Stimulated activated naive CD8-positive, alpha-beta T cell treated with anti-CD3 and anti-CD28 coated beads, Interleukin-15, amount 100 ng/mL, for 72 hours (primary cell): ENCODE measurements around the gene ELL3.
A peak's percentile ranks its signal among the peaks of the same experiment; 100 is the strongest.
"Not testable (repeated sequence)": the region's sequence is repeated elsewhere in the genome, so short reads cannot be mapped to it uniquely, and the experiment has no call there.

Experiments
- ATAC-seq: fragments of 150-1000 bp; cut with Tn5 transposase; 2 replicates; pipeline ENCODE4 v1.10.0; 2021; ENCODE audit warnings: mild to moderate bottlenecking, moderate library complexity
- DNase-seq, 2 donors: peaks; one replicate each; pipeline ENCODE4 v3.0.0; 2021 to 2022
- H3K27ac Mint-ChIP-seq, 2 donors: one replicate each; pipeline ENCODE4 v1.8.0; 2022; ENCODE audit warnings: mild to moderate bottlenecking in 2 of 2, mixed read lengths in 2 of 2, moderate library complexity in 2 of 2
- H3K27me3 Mint-ChIP-seq: one replicate; pipeline ENCODE4 v1.8.0; 2022; ENCODE audit warnings: mixed read lengths
- H3K4me1 Mint-ChIP-seq: one replicate; pipeline ENCODE4 v1.8.0; 2022; ENCODE audit warnings: mild to moderate bottlenecking, mixed read lengths
- H3K4me3 Mint-ChIP-seq, 2 donors: one replicate each; pipeline ENCODE4 v1.8.0; 2022; ENCODE audit warnings: mild to moderate bottlenecking in 2 of 2, mixed read lengths in 2 of 2, moderate library complexity in 1 of 2
- H3K9me3 Mint-ChIP-seq, 2 donors: one replicate each; pipeline ENCODE4 v1.8.0; 2022; ENCODE audit warnings: mixed read lengths in 2 of 2

Gene ELL3, protein sequence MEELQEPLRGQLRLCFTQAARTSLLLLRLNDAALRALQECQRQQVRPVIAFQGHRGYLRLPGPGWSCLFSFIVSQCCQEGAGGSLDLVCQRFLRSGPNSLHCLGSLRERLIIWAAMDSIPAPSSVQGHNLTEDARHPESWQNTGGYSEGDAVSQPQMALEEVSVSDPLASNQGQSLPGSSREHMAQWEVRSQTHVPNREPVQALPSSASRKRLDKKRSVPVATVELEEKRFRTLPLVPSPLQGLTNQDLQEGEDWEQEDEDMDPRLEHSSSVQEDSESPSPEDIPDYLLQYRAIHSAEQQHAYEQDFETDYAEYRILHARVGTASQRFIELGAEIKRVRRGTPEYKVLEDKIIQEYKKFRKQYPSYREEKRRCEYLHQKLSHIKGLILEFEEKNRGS

DNA sequence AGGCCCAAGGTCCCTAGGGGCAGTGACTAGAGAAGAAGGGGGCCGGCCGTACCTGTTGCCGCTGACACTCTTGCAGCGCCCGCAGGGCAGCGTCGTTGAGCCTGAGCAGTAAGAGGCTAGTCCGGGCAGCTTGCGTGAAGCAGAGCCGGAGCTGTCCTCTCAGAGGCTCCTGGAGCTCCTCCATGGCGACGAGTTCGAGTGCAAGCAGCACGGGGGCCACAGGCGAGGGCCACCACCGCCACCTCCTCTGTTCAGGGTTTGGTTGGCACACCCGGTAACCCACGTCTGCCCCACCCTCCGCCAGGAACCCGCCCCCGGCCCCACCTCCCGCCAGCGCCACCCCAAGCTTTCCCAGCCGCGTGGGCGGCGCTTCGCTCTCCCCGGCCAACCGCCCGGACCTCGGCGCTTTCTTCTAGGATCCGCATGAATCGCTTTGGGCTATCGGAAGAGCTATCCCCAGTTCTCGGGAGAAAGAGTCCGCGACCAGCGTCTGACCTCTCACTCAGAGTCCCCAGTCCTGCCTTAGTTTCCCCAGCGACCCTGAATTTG lies at the start of gene ELL3:
TSS of gene ELL3 (minus strand) at position 249 of the 549 bp plus-strand sequence. CDS start at position 184, 65 bp downstream.
- Mint-ChIP-seq H3K9me3 (no peaks in the 10 kb centered on the region), H3K27ac (peak within 1 kb of the TSS; percentile 38 to 96), H3K4me1 (peaks cover 33% of the 10 kb centered on the region), H3K27me3 (no peaks in the 10 kb centered on the region), H3K4me3 (peak within 1 kb of the TSS; percentile 82 to 92)
- DNase-seq (peak in 1 of 2 donors; percentile 72), ATAC-seq (peak; percentile 77)

DNA sequence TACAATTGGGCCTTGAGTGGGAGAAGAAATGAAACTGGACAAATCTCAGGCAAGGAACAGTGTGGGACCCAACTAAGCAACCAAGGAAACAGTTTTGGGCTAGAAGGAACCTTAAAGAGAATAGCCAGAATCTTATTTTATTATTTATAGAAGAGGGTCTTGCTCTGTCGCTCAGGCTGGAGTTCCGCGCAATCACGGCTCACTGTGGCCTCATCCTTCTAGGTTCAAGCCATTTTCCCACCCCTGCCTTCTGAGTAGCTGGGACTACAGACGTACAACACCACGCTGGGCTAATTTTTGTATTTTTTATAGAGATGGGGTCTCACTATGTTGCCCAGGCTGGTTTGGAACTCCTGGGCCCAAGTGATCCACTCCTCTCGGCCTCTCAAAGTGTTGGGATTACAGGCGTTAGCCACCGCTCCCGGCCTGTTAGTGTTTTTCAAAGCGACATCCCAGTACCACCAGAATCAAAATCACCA lies 49.3 kb upstream of the ELL3 start:
- H3K27me3 Mint-ChIP-seq: no peaks in the 10 kb centered on the region
- peaks cover 79% of the 10 kb centered on the region for H3K4me1 Mint-ChIP-seq
- H3K27ac Mint-ChIP-seq: peak overlapping the region; percentile 95 to 96
- ATAC-seq (no peak), DNase-seq (no peak)
- H3K4me3 Mint-ChIP-seq: peak overlapping the region; percentile 91 to 93
- peaks cover 0 to 3% of the 10 kb centered on the region in 2 donors for H3K9me3 Mint-ChIP-seq

- not testable (repeated sequence) for H3K9me3 Mint-ChIP-seq, H3K27me3 Mint-ChIP-seq, DNase-seq, ATAC-seq
- H3K27ac Mint-ChIP-seq: peak overlapping the region; percentile 13 to 67
- peak overlapping the region; percentile 89 to 93 for H3K4me3 Mint-ChIP-seq
- peaks cover 72% of the 10 kb centered on the region for H3K4me1 Mint-ChIP-seq
Measured at GRCh38 chr15:43825305-43825704, 48.5 kb upstream of the ELL3 start.

- Mint-ChIP-seq H3K4me3 (peak within 1 kb of the TSS; percentile 89 to 93), H3K9me3 (peaks cover 0 to 3% of the 10 kb centered on the region in 2 donors), H3K27me3 (no peaks in the 10 kb centered on the region), H3K27ac (peak within 1 kb of the TSS; percentile 96), H3K4me1 (peaks cover 72% of the 10 kb centered on the region)
- peak; percentile 91 for ATAC-seq
- peak; percentile 82 to 93 for DNase-seq
Measured at GRCh38 chr15:43824302-43825246, 47.8 kb upstream of the ELL3 start, which contains the start of gene MFAP1. MFAP1 (minus strand) TSS chr15:43824690; CDS start chr15:43824569, 121 bp downstream.

DNA sequence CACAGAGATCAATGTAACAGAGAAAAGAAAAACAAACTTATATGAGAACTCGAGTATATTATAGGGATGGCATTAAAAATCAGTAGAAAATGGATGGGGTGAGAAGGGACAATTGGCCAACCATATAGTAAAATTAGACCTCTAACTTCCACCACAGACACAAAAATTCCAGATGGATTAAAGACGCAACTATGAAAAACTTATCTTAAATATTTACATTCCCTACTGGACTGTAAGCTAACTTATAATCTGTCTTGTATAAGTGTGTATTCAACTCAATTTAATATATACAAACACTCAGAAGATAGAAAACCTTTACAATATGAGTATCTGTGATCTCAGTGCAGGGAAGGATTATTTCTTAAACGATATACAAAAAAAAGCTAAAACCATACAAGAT lies 44.7 kb upstream of the ELL3 start:
- H3K4me3 Mint-ChIP-seq: peak overlapping the region; percentile 41 to 70
- ATAC-seq: no peak

GRCh38 chr15:43815064-43815463 lies 38.3 kb upstream of the ELL3 start:
- H3K27ac Mint-ChIP-seq, H3K27me3 Mint-ChIP-seq, H3K9me3 Mint-ChIP-seq, ATAC-seq, H3K4me3 Mint-ChIP-seq, H3K4me1 Mint-ChIP-seq, DNase-seq: not testable (repeated sequence)

More for the DNA sequence above, 44.7 kb upstream of the ELL3 start:
- peaks cover 52% of the 10 kb centered on the region for H3K4me1 Mint-ChIP-seq
- H3K27me3 Mint-ChIP-seq: no peaks in the 10 kb centered on the region
- H3K27ac Mint-ChIP-seq: peak overlapping the region in 1 of 2 donors; percentile 66
- no peak for DNase-seq
- peaks cover 0 to 3% of the 10 kb centered on the region in 2 donors for H3K9me3 Mint-ChIP-seq

DNA sequence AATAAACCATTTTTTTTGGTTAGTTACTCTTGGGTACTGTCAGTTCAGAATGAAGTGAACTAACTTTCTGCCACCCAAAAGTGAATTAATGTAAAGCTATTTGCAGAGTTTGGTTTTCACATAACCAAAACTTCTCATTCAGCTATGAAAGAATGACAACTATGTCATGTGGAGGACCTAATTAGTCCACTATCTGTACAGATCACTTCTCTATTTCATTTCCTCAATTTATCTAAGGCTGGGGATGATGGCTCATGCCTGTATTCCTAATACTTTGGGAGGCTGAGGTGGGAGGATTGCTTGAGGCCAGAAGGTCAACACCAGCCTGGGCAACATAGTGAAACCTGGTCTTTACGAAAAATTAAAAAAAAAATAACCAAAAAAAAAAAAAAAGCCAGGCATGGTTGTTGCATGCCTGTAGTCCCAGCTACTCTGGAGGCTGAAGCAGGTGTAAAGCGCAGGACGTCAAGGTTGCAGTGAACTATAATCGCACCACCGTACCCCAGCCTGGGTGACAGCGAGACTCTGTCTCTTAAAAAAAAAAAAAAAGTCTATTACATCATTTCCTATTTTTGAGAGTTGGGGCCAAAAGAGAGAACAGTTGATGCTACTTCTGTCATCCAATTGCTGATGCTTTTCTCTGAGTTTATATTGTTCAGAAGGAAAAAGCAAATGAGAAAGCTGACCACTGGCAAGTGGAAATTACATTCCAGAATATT lies 32.4 kb upstream of the ELL3 start:
- no peaks in the 10 kb centered on the region for H3K9me3 Mint-ChIP-seq
- ATAC-seq: no peak
- H3K4me3 Mint-ChIP-seq: no peak overlapping the region
- H3K27ac Mint-ChIP-seq: peak overlapping the region; percentile 42 to 61
- H3K4me1 Mint-ChIP-seq: peaks cover 5% of the 10 kb centered on the region
- no peaks in the 10 kb centered on the region for H3K27me3 Mint-ChIP-seq
- no peak for DNase-seq

- Mint-ChIP-seq H3K27ac (no peak overlapping the region), H3K4me3 (no peak overlapping the region), H3K9me3 (no peaks in the 10 kb centered on the region), H3K4me1 (peaks cover 5% of the 10 kb centered on the region), H3K27me3 (no peaks in the 10 kb centered on the region)
- DNase-seq: no peak
- ATAC-seq: no peak
Measured at GRCh38 chr15:43808435-43808950, 31.7 kb upstream of the ELL3 start.

GRCh38 chr15:43802676-43803075 lies 25.9 kb upstream of the ELL3 start:
- not testable (repeated sequence) for H3K9me3 Mint-ChIP-seq

GRCh38 chr15:43800286-43801141 lies 23.7 kb upstream of the ELL3 start, which contains the start of gene HYPK:
HYPK (plus strand) TSS chr15:43800599; CDS start chr15:43800623, 24 bp downstream.
- H3K27ac Mint-ChIP-seq: peak within 1 kb of the TSS; percentile 98 to 99
- peak; percentile 85 to 90 for DNase-seq
- peaks cover 55% of the 10 kb centered on the region for H3K4me1 Mint-ChIP-seq
- no peaks in the 10 kb centered on the region for H3K27me3 Mint-ChIP-seq
- H3K4me3 Mint-ChIP-seq: peak within 1 kb of the TSS; percentile 98 to 99
- ATAC-seq: peak; percentile 99
- no peaks in the 10 kb centered on the region for H3K9me3 Mint-ChIP-seq

More at GRCh38 chr15:43802676-43803075, 25.9 kb upstream of the ELL3 start:
- not testable (repeated sequence) for DNase-seq, H3K27ac Mint-ChIP-seq, ATAC-seq, H3K4me3 Mint-ChIP-seq, H3K27me3 Mint-ChIP-seq
- H3K4me1 Mint-ChIP-seq: peaks cover 38% of the 10 kb centered on the region

DNA sequence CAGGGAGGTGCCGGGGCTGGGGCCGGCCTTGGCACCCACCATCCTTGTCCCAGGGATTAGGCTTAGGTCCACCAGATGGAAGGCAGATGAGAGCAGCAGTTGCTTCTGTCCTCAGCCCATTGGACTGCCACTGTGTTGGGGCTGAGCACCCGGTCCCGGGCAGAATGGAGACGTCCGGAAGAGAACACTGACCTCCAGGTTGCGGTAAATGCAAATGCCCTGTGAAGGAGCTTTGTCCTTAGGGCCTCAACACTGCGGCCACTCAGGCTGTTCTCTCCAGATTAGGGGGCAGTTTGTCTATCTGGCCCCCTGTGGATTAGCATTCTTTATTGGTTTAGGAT lies 23.1 kb upstream of the ELL3 start, which contains the start of gene SERINC4:
TSS of gene SERINC4 (minus strand) at position 276 of the 341 bp plus-strand sequence. CDS start at position 42, 234 bp downstream.
- H3K4me1 Mint-ChIP-seq: peaks cover 61% of the 10 kb centered on the region
- H3K4me3 Mint-ChIP-seq: peak within 1 kb of the TSS; percentile 98 to 99
- peak within 1 kb of the TSS; percentile 98 to 99 for H3K27ac Mint-ChIP-seq
- peak; percentile 9 for ATAC-seq
- H3K9me3 Mint-ChIP-seq: no peaks in the 10 kb centered on the region
- DNase-seq: no peak
- H3K27me3 Mint-ChIP-seq: no peaks in the 10 kb centered on the region

DNA sequence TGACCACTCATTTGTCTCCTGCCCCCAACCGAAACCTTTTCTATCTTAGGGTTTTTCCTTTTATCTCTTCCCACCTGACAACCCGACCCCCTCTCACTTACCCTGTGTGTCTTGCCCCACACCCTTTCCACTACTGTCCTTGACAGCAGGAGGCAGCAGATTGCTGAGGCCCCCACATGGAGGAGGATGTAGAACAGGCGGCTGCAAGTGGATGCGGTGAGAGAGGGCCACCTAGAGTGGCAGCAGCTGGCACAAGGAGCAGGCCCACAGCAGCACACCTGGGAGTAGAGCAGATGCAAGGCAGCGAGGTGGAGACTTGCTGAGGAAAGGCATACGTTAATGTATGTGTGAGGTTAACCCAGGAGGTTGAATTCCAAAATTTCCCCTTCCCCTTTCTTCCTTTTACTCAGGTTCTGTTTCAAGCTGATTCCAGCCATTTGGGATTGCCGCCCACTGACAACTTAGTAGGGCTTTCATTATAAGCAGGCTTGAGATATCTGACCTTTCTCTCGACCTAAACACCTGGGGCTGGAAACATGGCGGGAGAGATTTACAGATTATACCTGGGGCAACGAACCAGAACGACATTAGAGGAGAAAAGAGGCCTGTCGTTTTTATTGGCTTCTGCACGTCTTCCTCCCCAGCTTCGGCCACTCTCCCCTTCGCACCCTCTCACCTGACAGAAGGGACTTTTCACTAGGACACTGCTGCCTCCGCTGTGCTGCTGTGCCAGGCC lies 22.6 kb upstream of the ELL3 start:
- Mint-ChIP-seq H3K27ac (peak overlapping the region in 1 of 2 donors; percentile 36), H3K4me3 (peak overlapping the region; percentile 25 to 98), H3K27me3 (no peaks in the 10 kb centered on the region), H3K9me3 (no peaks in the 10 kb centered on the region), H3K4me1 (peaks cover 67% of the 10 kb centered on the region)
- no peak for DNase-seq
- ATAC-seq: no peak

DNA sequence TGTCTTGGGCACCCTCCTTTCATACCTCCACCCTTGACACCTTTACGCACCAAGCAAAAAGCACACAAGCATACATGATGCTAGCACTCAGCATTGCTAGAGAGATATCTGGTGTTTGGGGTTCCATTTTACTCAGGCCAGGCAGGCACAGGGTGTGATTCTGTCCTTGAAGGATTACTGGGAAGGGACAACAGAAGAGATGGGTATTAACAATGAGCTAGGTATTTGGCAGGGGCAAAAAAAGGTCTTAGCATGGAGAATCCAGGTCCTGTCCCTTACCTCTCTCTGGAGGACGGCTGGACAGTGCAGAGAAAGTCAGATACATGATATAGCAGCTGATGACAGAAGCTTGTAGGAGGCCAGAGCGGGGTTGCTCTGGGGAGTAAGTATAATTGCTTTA lies 19.8 kb upstream of the ELL3 start:
- Mint-ChIP-seq H3K27ac (peak overlapping the region in 1 of 2 donors; percentile 55), H3K9me3 (no peaks in the 10 kb centered on the region), H3K4me1 (peaks cover 75% of the 10 kb centered on the region), H3K27me3 (no peaks in the 10 kb centered on the region), H3K4me3 (no peak overlapping the region)
- ATAC-seq: no peak
- no peak for DNase-seq
